IMR-90 (cell line): ENCODE measurements around the gene PDE5A. TPM values are rescaled to one million over a fixed set of nuclear protein-coding genes. Genes with fewer than 3 reads are reported as not detected.

ENCODE experiments used
- ATAC-seq: fragments of 200-7000 bp; cut with Tn5 transposase; 2 replicates; pipeline ENCODE4 v1.9.1; 2020; ENCODE audit warnings: low read depth, mild to moderate bottlenecking, moderate library complexity
- BruUV-seq: library from RNA; stranded (reverse); fragments of 400-500 nt; replicated peaks from 2 replicates; lab custom pipeline; 2021; lab: Mats Ljungman, UMichigan
- CTCF ChIA-PET: fragments of 300-600 bp; formaldehyde crosslinking; extraction: SDS; loops from one replicate; lab custom pipeline; 2021; ENCODE audit warnings: antibody characterized with exemption; lab: Yijun Ruan, JAX
- POLR2A ChIA-PET: fragments of 300-600 bp; sonication (Branson Sonifier 250); formaldehyde crosslinking; loops from one replicate; lab custom pipeline; 2022; ENCODE audit warnings: antibody characterized with exemption; ENCODE audit not compliant: unreplicated experiment; lab: Charles Lee
- DNase-seq: peaks from one replicate; pipeline ENCODE4 v3.0.0; 2013
- H2AFZ ChIP-seq: replicated peaks from 2 replicates; pipeline ENCODE3; 2013; ENCODE audit warnings: low read length, mild to moderate bottlenecking; ENCODE audit not compliant: poor library complexity
- H2AK5ac ChIP-seq: 2 replicates; pipeline ENCODE4 v1.6.1; 2013; ENCODE audit warnings: low read depth, low read length, inconsistent platforms
- H2AK9ac ChIP-seq: replicated peaks from 2 replicates; pipeline ENCODE3; 2013; ENCODE audit warnings: mild to moderate bottlenecking, low read depth, low read length, moderate library complexity; ENCODE audit not compliant: poor library complexity
- H2BK120ac ChIP-seq: 2 replicates; pipeline ENCODE4 v1.6.1; 2013; ENCODE audit warnings: low read depth, low read length, inconsistent platforms
- H2BK15ac ChIP-seq: 3 replicates; pipeline ENCODE4 v1.6.1; 2013; ENCODE audit warnings: low read depth, low read length, inconsistent platforms
- H2BK20ac ChIP-seq: 2 replicates; pipeline ENCODE4 v1.6.1; 2013; ENCODE audit warnings: low read depth, mild to moderate bottlenecking, inconsistent platforms, low read length, moderate library complexity
- H2BK5ac ChIP-seq: 2 replicates; pipeline ENCODE4 v1.6.1; 2013; ENCODE audit warnings: mild to moderate bottlenecking, low read depth, low read length, inconsistent platforms; ENCODE audit not compliant: poor library complexity, severe bottlenecking
- H3K14ac ChIP-seq: replicated peaks from 2 replicates; pipeline ENCODE4 v1.6.1; 2013; ENCODE audit warnings: low read depth, low read length, inconsistent platforms
- H3K18ac ChIP-seq: 2 replicates; pipeline ENCODE4 v1.6.1; 2013; ENCODE audit warnings: low read depth, low read length, control low read depth
- H3K23ac ChIP-seq: 2 replicates; pipeline ENCODE4 v1.6.1; 2013; ENCODE audit warnings: low read depth, low read length, inconsistent platforms
- H3K27ac ChIP-seq: 2 replicates; pipeline ENCODE4 v1.5.1; 2013; ENCODE audit warnings: mild to moderate bottlenecking, control low read depth, low read length; ENCODE audit not compliant: insufficient read depth
- H3K27me3 ChIP-seq: 2 replicates; pipeline ENCODE4 v1.6.1; 2013; ENCODE audit warnings: low read length; ENCODE audit not compliant: control insufficient read depth, insufficient read depth
- H3K36me3 ChIP-seq: 2 replicates; pipeline ENCODE4 v1.6.1; 2013; ENCODE audit warnings: low read length, mixed read lengths; ENCODE audit not compliant: control insufficient read depth, insufficient read depth
- H3K4ac ChIP-seq: 2 replicates; pipeline ENCODE4 v1.6.1; 2013; ENCODE audit warnings: low read depth, low read length, inconsistent platforms
- H3K4me1 ChIP-seq: 2 replicates; pipeline ENCODE4 v1.6.1; 2013; ENCODE audit warnings: low read length, mixed read lengths; ENCODE audit not compliant: control insufficient read depth, insufficient read depth
- H3K4me2 ChIP-seq: 2 replicates; pipeline ENCODE4 v1.6.1; 2013; ENCODE audit warnings: low read depth, mild to moderate bottlenecking, control low read depth, low read length, moderate library complexity
- H3K4me3 ChIP-seq: 2 replicates; pipeline ENCODE4 v1.5.1; 2013; ENCODE audit warnings: low read depth, mild to moderate bottlenecking, control low read depth, low read length, moderate library complexity; ENCODE audit not compliant: insufficient read depth
- H3K56ac ChIP-seq: 2 replicates; pipeline ENCODE4 v1.6.1; 2013; ENCODE audit warnings: low read length, inconsistent platforms; ENCODE audit not compliant: insufficient read depth; ENCODE audit errors: extremely low read depth
- H3K79me1 ChIP-seq, 2 experiments: 2 replicates each; pipeline ENCODE4 v1.6.1; 2013; ENCODE audit warnings: low read length in 2 of 2, inconsistent platforms in 1 of 2, low read depth in 1 of 2
- H3K9ac ChIP-seq: 2 replicates; pipeline ENCODE4 v1.6.1; 2013; ENCODE audit warnings: low read depth, low read length, control low read depth
- H3K9me1 ChIP-seq: 2 replicates; pipeline ENCODE4 v1.6.1; 2013; ENCODE audit warnings: low read length, inconsistent platforms; ENCODE audit not compliant: insufficient read depth
- H3K9me3 ChIP-seq: 2 replicates; pipeline ENCODE4 v1.6.1; 2013; ENCODE audit warnings: low read length; ENCODE audit not compliant: control insufficient read depth, insufficient read depth
- H4K20me1 ChIP-seq: 2 replicates; pipeline ENCODE4 v1.6.1; 2013; ENCODE audit warnings: low read length, inconsistent platforms; ENCODE audit not compliant: insufficient read depth
- H4K5ac ChIP-seq: 2 replicates; pipeline ENCODE4 v1.6.1; 2013; ENCODE audit warnings: mild to moderate bottlenecking, low read depth, low read length, control low read depth
- H4K8ac ChIP-seq, 2 experiments: 2 replicates each; pipeline ENCODE4 v1.6.1; 2013; ENCODE audit warnings: low read depth in 2 of 2, low read length in 2 of 2, control low read depth in 1 of 2, inconsistent platforms in 1 of 2
- H4K91ac ChIP-seq: 2 replicates; pipeline ENCODE4 v1.6.1; 2013; ENCODE audit warnings: low read depth, low read length, inconsistent platforms; ENCODE audit not compliant: insufficient read depth
- BHLHE40 ChIP-seq: fragments of 150-350 bp; IDR thresholded peaks from 2 replicates; pipeline ENCODE4 v1.6.1; 2016; ENCODE audit warnings: mild to moderate bottlenecking, low read depth, low read length
- CEBPB ChIP-seq: IDR thresholded peaks from 2 replicates; pipeline ENCODE4 v1.6.1; 2012; ENCODE audit warnings: low read depth, low read length, improper control_type of control experiment
- WGBS, 2 experiments: methylation state at CpG; one replicate each; pipeline versions ENCODE4 v1.1.5 to v1.1.7; 2013; ENCODE audit warnings: missing lambda C conversion rate in 2 of 2; ENCODE audit not compliant: insufficient read length in 1 of 2; ENCODE audit errors: extremely low coverage in 2 of 2; 5-methylcytosine and 5-hydroxymethylcytosine counted together
- dilution Hi-C: fragments of 300-500 bp; cut with HindIII; formaldehyde crosslinking; loops from one replicate; pipeline ENCODE4 v1.14.3; 2018; ENCODE audit warnings: low sequenced_read_pairs; ENCODE audit not compliant: unreplicated experiment
- in situ Hi-C: fragments of 300-500 bp; cut with MboI; formaldehyde crosslinking; loops from 3 replicates; pipeline ENCODE4 v1.14.3; 2019; ENCODE audit warnings: low sequenced_read_pairs, inconsistent platforms, mixed read lengths
- intact Hi-C: fragments of 100-400 bp; cut with micrococcal nuclease; formaldehyde crosslinking; loops from 2 replicates; pipeline ENCODE4 v1.10.0; 2022
- polyA plus RNA-seq, 3 experiments: library from polyadenylated mRNA; depleted of rRNA; stranded (reverse); fragments of >200 nt; gene quantifications; 2 replicates each; pipeline ENCODE4 v1.2.3, GENCODE V29; 2012; ENCODE audit warnings: low replicate concordance in 1 of 3
- total RNA-seq: library from RNA; depleted of rRNA; stranded (reverse); fragments of >200 nt; gene quantifications from 2 replicates; pipeline ENCODE4 v1.2.3, GENCODE V29; 2012

PDE5A gene
- total and polyA plus RNA-seq, 2 of the 4 experiments (the other 2 are of a cell fraction) = 101 to 770 TPM

- DNase-seq = no peak
- WGBS, 2 experiments = 76% methylated on average over 2 of the region's 3 CpGs; no CpG with 5 or more reads in 1 of the 2 experiments
- H2AFZ ChIP-seq = peak overlapping the region; percentile 65
These were observed 39.2 kb upstream of the PDE5A start for GRCh38 chr4:119667802-119668201.

More at GRCh38 chr4:119667802-119668201, 39.2 kb upstream of the PDE5A start:
- Histone ChIP-seq H4K20me1 (no peaks in the 10 kb centered on the region), H2BK15ac (0 out of 3 replicates have a peak overlapping the region, but pooled peaks have one; percentile 7), H3K18ac (peak overlapping the region; percentile 46), H2BK120ac (peak overlapping the region; percentile 60), H3K36me3 (no peaks in the 10 kb centered on the region), H3K9me3 (no peaks in the 10 kb centered on the region), H3K27ac (peak overlapping the region; percentile 13; the same call in 1 of the 2 replicates), H2AK5ac (peak overlapping the region; percentile 37; the same call in 1 of the 2 replicates), H3K9ac (no peak overlapping the region), H3K9me1 (no peaks in the 10 kb centered on the region), H3K56ac (no peak overlapping the region), H3K27me3 (no peaks in the 10 kb centered on the region), H2BK20ac (peak overlapping the region; percentile 23), H3K79me1 (no peaks in the 10 kb centered on the region; a peak in 1 of 4 replicates), H3K23ac (peak overlapping the region; percentile 2; the same call in 1 of the 2 replicates), H4K91ac (peak overlapping the region; percentile 17), H3K4ac (peak overlapping the region; percentile 27), H2BK5ac (no peak overlapping the region), H2AK9ac (no peak overlapping the region), H3K4me3 (no peak overlapping the region), H3K4me2 (no peak overlapping the region), H3K14ac (peak overlapping the region; percentile 38), H3K4me1 (peaks cover 17% of the 10 kb centered on the region), H4K8ac (peak overlapping the region in 1 of 2 experiments; percentile 68; a peak in 2 of 4 replicates), H4K5ac (peak overlapping the region; percentile 95)
- in situ Hi-C loops (no loop called here), dilution Hi-C loops (no loop called here), intact Hi-C loops (no loop called here)
- ChIA-PET POLR2A (no interaction called here), CTCF (no interaction called here)
- no peak for ATAC-seq
- BruUV-seq = no TSS peak
- TF ChIP-seq CEBPB (peak; percentile 31; the same call in 1 of the 2 replicates), BHLHE40 (no peak)
